Activated CD4-positive, CD25-positive, alpha-beta regulatory T cell treated with anti-CD3 and anti-CD28 coated beads, Interleukin-2, amount 50 U/mL, for 24 hours (primary cell): ENCODE measurements around the gene NELFE.
A peak's percentile ranks its signal among the peaks of the same experiment; 100 is the strongest.
"Not testable (repeated sequence)": the region's sequence is repeated elsewhere in the genome, so short reads cannot be mapped to it uniquely, and the experiment has no call there.

Source experiments
- ATAC-seq, 2 donors: fragments of 150-1000 bp; cut with Tn5 transposase; one replicate each; pipeline ENCODE4 v1.10.0; 2021; ENCODE audit warnings: mild to moderate bottlenecking in 1 of 2, moderate library complexity in 1 of 2

The NELFE gene

DNA sequence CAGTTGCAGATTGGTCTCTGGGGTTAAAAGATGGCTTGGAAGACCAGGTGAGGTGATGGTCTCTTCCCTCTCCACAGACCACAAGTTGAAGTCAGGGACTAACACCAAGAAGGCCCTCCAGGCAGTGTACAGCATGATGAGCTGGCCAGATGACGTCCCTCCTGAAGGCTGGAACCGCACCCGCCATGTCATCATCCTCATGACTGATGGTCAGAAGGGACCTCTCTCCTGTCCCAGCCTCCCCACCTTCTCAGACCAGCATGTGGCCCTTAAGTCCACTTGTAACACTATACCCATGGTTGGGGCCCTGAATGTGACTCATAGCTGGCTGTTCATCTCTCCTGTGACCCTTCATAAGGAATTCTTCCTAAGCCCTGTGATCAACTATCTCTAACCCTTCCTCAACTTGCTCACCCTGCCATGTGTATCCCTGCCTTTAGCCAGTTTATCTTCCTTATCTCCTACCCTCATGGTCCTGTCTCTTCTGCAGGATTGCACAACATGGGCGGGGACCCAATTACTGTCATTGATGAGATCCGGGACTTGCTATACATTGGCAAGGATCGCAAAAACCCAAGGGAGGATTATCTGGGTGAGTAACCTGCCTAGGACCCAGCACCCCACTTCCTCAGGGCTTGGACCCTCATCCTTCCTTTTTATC lies 9.9 kb downstream of the NELFE start:
- ATAC-seq: no peak

DNA sequence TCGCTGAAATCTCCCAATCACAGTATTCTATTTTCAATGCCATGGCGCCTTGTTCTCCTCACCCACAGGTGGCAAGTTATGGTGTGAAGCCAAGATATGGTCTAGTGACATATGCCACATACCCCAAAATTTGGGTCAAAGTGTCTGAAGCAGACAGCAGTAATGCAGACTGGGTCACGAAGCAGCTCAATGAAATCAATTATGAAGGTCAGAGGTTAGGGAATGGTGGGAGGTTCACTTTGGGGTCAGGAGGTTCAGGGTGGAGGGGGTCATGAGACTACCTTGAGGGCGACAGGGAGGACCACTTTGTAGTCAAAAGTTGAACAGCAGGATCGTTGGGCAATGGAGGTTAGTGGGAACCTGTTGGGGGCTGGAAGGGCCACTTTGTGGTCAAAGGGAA lies 10.5 kb downstream of the NELFE start:
- ATAC-seq: no peak

DNA sequence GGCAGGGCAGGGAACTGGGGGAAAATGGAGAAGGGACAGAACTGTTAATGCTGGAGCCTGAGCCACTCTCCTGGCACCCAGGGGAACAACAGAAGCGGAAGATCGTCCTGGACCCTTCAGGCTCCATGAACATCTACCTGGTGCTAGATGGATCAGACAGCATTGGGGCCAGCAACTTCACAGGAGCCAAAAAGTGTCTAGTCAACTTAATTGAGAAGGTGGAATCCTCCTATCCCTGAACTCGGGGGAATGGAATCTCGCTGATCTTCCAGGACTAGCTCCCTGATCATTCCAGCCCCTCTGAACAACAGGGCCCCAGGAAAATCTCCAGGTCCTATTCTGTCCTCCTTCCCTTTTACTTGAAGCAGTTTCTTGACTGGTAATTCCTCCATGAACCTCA lies 10.9 kb downstream of the NELFE start:
- no peak for ATAC-seq

DNA sequence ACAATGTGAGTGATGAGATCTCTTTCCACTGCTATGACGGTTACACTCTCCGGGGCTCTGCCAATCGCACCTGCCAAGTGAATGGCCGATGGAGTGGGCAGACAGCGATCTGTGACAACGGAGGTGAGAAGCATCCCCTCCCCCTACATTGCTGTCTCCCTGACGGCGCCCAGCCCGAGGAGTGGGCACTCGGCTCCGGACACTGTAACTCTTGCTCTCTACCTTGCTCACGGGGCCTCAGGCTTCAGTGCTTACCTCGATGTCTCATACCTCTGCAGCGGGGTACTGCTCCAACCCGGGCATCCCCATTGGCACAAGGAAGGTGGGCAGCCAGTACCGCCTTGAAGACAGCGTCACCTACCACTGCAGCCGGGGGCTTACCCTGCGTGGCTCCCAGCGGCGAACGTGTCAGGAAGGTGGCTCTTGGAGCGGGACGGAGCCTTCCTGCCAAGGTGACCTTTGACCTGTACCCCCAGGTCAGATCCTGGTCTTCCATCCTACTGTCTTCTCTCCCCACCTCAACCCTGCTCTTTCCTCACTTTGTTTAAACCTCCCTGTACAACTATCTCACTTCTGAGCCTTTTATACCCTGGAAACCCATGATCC lies 11.6 kb downstream of the NELFE start:
- no peak for ATAC-seq

DNA sequence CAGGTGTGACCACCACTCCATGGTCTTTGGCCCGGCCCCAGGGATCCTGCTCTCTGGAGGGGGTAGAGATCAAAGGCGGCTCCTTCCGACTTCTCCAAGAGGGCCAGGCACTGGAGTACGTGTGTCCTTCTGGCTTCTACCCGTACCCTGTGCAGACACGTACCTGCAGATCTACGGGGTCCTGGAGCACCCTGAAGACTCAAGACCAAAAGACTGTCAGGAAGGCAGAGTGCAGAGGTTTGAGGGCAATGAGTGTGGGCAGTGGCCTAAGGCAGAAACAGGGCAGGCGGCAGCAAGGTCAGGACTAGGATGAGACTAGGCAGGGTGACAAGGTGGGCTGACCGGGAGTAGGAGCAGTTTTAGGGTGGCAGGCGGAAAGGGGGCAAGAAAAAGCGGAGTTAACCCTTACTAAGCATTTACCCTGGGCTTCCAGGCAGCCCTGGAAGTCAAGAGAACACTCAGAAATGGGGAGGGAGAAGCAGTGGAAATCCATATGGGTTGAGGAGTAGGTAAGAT lies 12.3 kb downstream of the NELFE start:
- ATAC-seq: no peak

DNA sequence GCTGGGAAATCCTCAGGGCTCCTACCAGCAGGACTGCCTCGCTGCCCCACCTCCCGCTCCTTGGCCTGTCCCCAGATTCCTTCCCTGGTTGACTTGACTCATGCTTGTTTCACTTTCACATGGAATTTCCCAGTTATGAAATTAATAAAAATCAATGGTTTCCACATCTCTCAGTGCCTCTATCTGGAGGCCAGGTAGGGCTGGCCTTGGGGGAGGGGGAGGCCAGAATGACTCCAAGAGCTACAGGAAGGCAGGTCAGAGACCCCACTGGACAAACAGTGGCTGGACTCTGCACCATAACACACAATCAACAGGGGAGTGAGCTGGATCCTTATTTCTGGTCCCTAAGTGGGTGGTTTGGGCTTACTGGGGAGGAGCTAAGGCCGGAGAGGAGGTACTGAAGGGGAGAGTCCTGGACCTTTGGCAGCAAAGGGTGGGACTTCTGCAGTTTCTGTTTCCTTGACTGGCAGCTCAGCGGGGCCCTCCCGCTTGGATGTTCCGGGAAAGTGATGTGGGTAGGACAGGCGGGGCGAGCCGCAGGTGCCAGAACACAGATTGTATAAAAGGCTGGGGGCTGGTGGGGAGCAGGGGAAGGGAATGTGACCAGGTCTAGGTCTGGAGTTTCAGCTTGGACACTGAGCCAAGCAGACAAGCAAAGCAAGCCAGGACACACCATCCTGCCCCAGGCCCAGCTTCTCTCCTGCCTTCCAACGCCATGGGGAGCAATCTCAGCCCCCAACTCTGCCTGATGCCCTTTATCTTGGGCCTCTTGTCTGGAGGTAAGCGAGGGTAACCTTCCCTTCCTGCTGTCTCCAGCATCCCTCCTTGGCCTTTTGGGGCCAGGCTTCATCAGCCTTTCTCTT lies 13.0 kb downstream of the NELFE start, which contains the start of gene CFB:
Gene CFB (plus strand): TSS at position 589 of the 863 bp plus-strand sequence. CDS start 127 bp downstream, at position 716.
- peak in 1 of 2 donors; percentile 14 for ATAC-seq

DNA sequence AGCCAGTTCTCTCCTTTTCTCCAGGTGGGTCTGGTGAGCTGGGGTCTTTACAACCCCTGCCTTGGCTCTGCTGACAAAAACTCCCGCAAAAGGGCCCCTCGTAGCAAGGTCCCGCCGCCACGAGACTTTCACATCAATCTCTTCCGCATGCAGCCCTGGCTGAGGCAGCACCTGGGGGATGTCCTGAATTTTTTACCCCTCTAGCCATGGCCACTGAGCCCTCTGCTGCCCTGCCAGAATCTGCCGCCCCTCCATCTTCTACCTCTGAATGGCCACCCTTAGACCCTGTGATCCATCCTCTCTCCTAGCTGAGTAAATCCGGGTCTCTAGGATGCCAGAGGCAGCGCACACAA lies 13.6 kb downstream of the NELFE start:
- no peak for ATAC-seq

DNA sequence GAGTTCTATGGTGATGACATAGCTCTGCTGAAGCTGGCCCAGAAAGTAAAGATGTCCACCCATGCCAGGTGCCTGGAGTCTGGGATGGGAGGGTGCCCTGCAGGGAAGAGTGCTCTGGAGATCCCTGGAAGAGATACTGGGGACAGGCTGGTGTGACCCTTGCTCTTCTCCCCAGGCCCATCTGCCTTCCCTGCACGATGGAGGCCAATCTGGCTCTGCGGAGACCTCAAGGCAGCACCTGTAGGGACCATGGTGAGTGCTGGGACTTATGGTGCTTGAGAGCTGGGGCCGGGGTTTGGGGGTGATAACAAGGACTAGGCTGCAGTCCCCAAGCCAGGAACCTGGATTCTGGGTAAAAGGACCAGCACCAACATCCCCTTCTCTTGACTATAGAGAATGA lies 15.0 kb downstream of the NELFE start:
- no peak for ATAC-seq

DNA sequence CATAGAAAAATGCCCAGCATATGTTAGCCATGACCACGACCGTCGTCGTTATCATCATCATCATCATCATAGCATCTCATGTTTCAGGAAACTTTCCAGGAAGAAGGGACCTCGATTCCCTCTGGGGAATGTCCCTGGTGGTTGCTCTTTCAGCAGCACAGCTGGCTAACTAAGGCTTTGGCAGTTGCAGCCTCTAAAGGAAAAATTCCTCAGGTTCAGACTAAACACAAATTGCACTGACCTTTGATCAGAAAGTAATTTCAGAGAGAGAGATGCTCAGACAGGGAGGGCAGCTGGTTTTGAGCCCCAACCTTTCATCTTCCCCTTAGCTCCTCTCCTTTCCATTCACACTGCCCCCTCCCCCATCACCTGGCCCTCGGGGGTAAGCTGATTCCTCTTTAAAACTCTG lies 18.5 kb downstream of the NELFE start:
- ATAC-seq: no peak

DNA sequence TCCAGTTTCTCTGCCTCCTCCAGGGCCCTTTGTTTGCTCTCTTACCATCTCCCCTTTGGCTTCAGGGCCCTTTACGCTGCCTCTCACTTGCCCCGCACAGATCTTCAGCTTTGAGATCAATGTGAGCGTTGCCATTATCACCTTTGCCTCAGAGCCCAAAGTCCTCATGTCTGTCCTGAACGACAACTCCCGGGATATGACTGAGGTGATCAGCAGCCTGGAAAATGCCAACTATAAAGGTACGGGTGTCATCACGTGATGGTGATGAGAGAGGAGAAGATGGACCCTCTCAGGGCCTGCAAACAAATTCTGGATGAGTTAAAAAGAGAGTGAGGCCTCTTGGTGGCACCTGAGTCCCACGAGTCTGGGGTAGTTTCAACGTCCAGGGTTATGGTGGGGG lies 22.9 kb downstream of the NELFE start:
- ATAC-seq: no peak

DNA sequence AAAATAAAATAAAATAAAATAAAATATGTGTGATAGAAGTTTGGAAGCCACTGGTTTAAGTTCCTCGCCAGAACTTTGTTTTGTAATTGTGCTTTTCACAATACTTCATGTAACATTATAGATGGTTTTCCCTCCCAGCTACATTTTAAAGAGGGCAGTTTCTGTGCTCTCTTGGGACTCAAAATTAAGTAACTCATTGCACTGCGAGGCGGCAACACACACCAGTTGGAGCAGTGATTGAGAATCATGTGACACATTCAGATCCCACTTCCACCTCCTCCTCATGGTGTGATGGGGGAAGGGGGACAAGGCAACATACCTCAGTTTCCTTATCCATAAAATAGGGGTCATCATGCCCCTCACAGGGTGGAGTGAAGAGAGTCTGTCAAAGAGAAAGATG lies 23.8 kb downstream of the NELFE start:
- no peak for ATAC-seq

DNA sequence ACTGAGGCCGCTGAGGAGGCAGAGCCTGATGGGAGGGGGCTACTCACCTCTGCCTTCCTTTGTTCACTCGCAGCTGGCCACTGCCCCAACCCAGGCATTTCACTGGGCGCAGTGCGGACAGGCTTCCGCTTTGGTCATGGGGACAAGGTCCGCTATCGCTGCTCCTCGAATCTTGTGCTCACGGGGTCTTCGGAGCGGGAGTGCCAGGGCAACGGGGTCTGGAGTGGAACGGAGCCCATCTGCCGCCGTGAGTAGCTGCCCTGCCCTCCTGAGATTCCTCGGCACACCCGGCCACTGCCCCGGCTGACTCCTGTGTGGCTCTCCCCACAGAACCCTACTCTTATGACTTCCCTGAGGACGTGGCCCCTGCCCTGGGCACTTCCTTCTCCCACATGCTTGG lies 25.2 kb downstream of the NELFE start:
- no peak for ATAC-seq

DNA sequence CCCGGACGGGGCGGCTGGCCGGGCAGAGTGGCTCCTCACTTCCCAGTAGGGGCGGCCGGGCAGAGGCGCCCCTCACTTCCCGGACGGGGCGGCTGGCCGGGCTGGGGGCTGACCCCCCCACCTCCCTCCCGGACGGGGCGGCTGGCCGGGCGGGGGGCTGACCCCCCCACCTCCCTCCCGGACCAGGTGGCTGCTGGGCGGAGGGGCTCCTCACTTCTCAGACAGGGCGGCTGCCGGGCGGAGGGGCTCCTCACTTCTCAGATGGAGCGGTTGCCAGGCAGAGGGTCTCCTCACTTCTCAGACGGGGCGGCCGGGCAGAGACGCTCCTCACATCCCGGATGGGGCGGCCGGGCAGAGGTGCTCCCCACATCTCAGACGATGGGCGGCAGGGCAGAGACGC lies 26.6 kb downstream of the NELFE start:
- not testable (repeated sequence) for ATAC-seq

DNA sequence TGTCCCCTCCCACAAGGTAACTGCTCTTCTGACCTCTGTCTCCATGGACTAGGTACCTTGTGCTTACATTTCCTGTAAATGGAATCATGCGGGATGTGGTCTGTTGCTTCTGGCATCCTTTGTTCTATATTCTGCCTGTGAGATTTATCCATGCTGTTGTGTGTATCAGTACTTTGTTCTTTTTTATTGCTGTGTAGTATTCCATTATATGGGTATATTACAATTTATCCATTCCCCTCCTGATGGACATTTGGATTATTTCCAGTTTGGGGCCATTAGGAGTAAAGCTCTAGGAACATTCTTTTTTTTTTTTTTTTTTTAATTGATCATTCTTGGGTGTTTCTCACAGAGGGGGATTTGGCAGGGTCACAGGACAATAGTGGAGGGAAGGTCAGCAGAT lies 27.8 kb downstream of the NELFE start:
- ATAC-seq: no peak

DNA sequence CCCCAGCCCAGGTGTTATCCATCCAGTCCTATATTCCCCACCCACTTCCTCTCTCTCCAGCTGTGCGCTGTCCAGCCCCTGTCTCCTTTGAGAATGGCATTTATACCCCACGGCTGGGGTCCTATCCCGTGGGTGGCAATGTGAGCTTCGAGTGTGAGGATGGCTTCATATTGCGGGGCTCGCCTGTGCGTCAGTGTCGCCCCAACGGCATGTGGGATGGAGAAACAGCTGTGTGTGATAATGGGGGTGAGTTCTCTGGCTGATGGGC lies 30.2 kb downstream of the NELFE start:
- ATAC-seq: no peak

DNA sequence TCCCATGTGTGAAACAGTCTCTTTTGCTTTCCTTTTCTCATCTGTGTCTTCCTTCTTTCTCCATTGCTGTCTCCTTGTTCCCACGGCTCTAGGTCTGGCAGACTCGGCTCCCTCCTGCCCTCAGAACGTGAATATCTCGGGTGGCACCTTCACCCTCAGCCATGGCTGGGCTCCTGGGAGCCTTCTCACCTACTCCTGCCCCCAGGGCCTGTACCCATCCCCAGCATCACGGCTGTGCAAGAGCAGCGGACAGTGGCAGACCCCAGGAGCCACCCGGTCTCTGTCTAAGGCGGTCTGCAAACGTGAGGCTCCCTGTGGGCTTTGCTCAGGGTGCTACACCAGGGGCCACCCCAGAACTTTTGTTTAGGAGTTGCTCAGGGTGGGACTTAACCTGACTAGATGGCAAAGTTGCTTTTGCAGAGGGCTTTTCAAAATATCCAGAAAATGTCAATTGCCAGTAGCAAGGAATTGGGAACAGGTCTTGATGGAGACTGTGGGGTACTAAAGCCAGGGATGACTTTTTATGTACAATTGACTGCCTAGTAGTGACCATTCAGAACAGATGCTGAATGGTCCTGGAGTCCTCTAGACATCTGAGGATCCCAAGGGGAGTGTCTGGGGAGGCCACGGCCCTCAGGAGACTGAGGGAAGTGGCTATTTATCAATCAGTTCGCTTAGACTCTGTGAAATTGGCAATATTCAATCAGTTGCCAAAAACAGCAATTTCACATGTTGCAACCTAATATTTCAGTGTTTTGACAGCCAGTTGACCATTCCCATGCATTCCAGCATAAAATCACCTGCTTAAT lies 30.7 kb downstream of the NELFE start:
- ATAC-seq: no peak

DNA sequence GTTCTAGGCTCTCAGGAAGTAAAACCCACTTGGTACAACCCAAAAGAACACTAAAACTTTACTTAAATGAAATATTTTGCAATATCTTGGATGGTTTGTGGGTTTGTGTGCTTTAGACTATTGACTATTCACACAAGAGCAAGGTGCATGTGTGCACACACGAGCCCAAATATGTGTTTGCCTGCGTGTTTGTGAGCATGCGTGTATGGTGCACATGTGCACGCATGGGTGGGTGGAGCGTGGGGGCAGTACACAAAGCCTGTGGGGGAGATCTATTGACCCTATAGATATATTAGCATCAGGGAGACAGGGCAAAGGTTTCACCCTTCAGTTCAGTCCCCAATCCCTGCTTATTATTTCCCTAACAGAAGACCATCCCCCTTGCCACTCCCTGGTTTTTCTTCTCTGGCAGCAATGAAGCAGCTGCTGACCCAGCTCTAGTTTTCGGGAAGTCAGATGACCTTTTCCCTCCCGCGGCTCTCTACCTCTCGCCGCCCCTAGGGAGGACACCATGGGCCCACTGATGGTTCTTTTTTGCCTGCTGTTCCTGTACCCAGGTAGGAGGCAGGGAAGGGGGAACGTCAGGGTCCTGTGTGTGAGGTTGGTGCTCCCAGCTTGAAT lies 31.4 kb downstream of the NELFE start, which contains the start of gene C2:
Gene C2 (plus strand): TSS at position 476 of the 621 bp plus-strand sequence. CDS start 36 bp downstream, at position 512.
- ATAC-seq: no peak

DNA sequence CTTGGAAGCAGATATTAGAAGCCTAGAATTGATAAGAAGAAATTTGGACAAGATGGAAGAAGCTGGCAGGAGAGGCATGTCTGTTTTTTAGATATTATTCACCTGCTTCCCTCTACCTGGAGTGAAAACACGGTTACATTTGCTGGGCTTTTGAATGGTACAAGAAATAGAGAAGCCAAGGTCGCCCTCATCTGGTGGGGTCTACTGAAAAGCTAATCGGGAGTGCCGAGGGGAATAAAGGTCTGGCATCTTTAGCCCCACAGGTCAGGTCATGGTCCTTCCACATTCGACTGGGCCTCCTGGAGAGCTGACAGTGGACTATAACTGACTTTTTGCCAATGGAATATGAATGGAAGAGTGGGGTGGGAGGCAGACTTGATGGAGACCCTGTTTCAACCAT lies 35.8 kb downstream of the NELFE start:
- ATAC-seq: no peak

DNA sequence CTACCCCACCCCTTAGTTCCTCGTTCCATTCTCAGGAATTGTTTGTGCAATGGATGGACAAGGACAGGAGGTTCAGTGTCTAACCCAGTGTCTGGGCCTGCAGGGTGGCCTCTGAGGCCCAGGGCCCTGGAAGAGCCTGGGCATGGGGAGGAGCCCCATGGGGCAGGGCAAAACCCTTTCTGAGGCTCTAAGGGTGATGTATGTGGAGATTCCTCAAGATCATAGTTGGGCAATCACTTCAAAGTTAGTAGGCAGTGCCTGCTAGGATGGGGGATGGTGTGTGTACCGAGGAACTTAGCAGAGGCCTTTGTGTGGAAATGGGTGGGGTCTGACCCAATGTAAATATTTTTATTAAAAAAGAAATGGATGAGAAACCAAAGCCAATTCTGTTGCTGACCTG lies 38.0 kb downstream of the NELFE start:
- no peak for ATAC-seq

DNA sequence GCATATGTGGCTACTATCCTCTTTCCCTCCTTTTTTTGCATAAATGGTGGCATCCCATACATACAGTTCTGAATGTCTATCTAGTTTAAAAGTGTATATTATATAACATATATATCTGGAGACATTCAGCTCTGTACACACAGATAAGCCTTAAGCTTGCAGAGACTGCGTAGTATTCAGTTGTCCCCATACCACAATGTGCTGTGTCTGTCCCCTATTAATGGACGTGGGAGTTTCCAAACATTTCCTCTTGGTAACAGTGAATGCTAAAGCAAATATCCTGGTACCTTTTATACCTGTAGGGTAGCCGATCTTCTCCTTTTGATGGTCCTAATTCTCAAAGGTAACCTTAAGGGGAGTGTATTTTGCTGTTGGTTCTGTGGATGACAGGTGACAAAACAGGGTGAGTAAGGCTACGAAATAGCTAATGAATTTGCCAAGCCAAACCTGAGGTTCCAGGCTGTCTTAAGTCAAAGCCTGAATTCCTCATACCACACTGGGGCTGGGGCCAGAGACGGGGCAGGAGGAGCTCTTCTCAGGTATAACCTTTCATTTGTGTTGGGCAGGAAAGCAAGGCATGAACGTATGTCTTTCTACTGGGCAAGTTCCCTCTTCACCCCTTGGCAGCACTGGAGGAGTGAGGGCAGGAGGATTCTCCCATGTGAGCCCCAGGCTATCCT lies 39.0 kb downstream of the NELFE start:
- ATAC-seq: no peak

DNA sequence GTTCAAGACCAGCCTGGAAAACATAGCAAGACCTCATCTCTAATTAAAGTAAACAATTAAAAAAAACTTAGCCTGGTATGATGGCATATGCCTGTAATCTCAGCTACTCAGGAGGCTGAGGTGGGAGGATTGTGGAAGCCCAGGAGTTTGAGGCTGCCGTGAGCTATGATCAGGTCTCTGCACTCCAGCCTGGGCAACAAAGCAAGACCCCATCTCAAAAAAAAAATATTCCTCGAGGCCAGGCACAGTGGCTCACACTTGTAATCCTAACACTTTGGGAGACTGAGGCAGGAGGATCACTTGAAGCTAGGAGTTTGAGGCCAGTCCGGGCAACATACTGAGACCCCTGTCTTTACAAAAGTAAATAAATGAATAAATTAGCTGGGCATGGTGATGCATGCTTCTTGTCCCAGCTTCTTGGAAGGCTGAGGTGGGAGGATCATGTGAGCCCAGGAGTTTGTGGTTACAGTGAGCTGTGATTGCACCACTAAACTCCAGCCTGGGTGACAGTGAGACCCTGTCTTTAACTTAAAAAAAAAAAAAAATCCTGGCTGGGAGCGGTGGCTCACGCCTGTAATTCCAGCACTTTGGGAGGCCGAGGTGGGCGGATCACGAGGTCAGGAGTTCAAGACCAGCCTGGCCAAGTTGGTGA lies 40.6 kb downstream of the NELFE start:
- no peak for ATAC-seq
